Measurements from ENCODE around the gene SLC4A3. TPM values are rescaled to one million over a fixed set of nuclear protein-coding genes. Genes with fewer than 3 reads are reported as not detected.

The SLC4A3 gene
- total RNA-seq, 1 donor from 2014 or later, result not detected

Other genes with a start within 250 kb of the SLC4A3 start
- gene DNPEP, start 239.7 kb upstream of the SLC4A3 start, total RNA-seq, result 78.3 and 81.0 TPM in 2 replicates
- gene DES, start 209.3 kb upstream of the SLC4A3 start, total RNA-seq, result not detected in 2 replicates
- 0.05 and 0.39 TPM in 2 replicates for gene SPEG, start 192.8 kb upstream of the SLC4A3 start, total RNA-seq
- 54.0 and 55.0 TPM in 2 replicates for gene GMPPA, start 128.7 kb upstream of the SLC4A3 start, total RNA-seq
- gene ASIC4, start 113.1 kb upstream of the SLC4A3 start, total RNA-seq, result not detected in 2 replicates
- 19.5 and 21.1 TPM in 2 replicates for gene CHPF, start 83.8 kb upstream of the SLC4A3 start, total RNA-seq
- 1.0 and 1.3 TPM in 2 replicates for gene TMEM198, start 83.6 kb upstream of the SLC4A3 start, total RNA-seq
- 0.12 and 0.25 TPM in 2 replicates for gene OBSL1, start 56.1 kb upstream of the SLC4A3 start, total RNA-seq
- gene INHA, start 55.3 kb upstream of the SLC4A3 start, total RNA-seq, result not detected in 2 replicates
- gene STK11IP, start 29.8 kb upstream of the SLC4A3 start, total RNA-seq, result 35.8 and 38.7 TPM in 2 replicates

Data from T-helper 1 cell treated with Interleukin-12 subunit alpha and Interleukin-12 subunit beta and Interleukin-4 antibody, amounts not matched to agents 30 ng/mL and 1 ng/mL, for 36 hours (primary cell).